DOHH2 (cell line): ENCODE results near the gene ZBBX.

Source experiments
- H3F3A ChIP-seq: fragments of 200-600 bp; sonication (generic), shearing (Covaris generic); 2 replicates; pipeline ENCODE4 v1.6.0; 2016; ENCODE audit warnings: antibody characterized with exemption, mild to moderate bottlenecking; ENCODE audit not compliant: control insufficient read depth, insufficient read depth
- H3K27ac ChIP-seq: fragments of 200-600 bp; sonication (generic); 2 replicates; pipeline ENCODE4 v1.5.1; 2014; ENCODE audit warnings: low read depth, mild to moderate bottlenecking, low read length, moderate library complexity
- H3K27me3 ChIP-seq: fragments of 200-600 bp; sonication (generic); 2 replicates; pipeline ENCODE4 v1.6.1; 2014; ENCODE audit warnings: mild to moderate bottlenecking, low read length, mixed read lengths; ENCODE audit not compliant: control insufficient read depth
- H3K36me3 ChIP-seq: fragments of 200-600 bp; sonication (generic); 2 replicates; pipeline ENCODE4 v1.6.1; 2014; ENCODE audit warnings: mild to moderate bottlenecking, low read length, moderate library complexity, mixed read lengths; ENCODE audit not compliant: control insufficient read depth
- H3K4me1 ChIP-seq: fragments of 200-600 bp; sonication (generic); 2 replicates; pipeline ENCODE4 v1.6.1; 2014; ENCODE audit warnings: mild to moderate bottlenecking, low read length, mixed read lengths; ENCODE audit not compliant: control insufficient read depth
- H3K4me2 ChIP-seq: fragments of 200-600 bp; sonication (generic); 2 replicates; pipeline ENCODE4 v1.6.0; 2014; ENCODE audit warnings: mild to moderate bottlenecking, low read length, moderate library complexity
- H3K4me3 ChIP-seq: fragments of 200-600 bp; sonication (generic); 2 replicates; pipeline ENCODE4 v1.5.1; 2014; ENCODE audit warnings: mild to moderate bottlenecking, low read length, mixed read lengths
- H3K79me2 ChIP-seq: fragments of 200-600 bp; sonication (generic); 2 replicates; pipeline ENCODE4 v1.6.1; 2014; ENCODE audit warnings: mild to moderate bottlenecking, low read length, mixed read lengths; ENCODE audit not compliant: control insufficient read depth
- H3K9me2 ChIP-seq: fragments of 200-600 bp; sonication (generic); replicated peaks from 2 replicates; pipeline ENCODE4 v1.6.1; 2014; ENCODE audit warnings: mild to moderate bottlenecking, low read length, mixed read lengths; ENCODE audit not compliant: control insufficient read depth
- H3K9me3 ChIP-seq: fragments of 200-600 bp; sonication (generic); 2 replicates; pipeline ENCODE4 v1.6.1; 2014; ENCODE audit warnings: antibody characterized with exemption, low read length, mixed read lengths; ENCODE audit not compliant: control insufficient read depth, insufficient read depth
- H4K20me1 ChIP-seq: fragments of 200-600 bp; sonication (generic); 2 replicates; pipeline ENCODE4 v1.6.0; 2014; ENCODE audit warnings: low read depth, mild to moderate bottlenecking, antibody characterized with exemption, low read length, moderate library complexity; ENCODE audit not compliant: control insufficient read depth, insufficient read depth
- CTCF ChIP-seq: fragments of 200-600 bp; sonication (generic); IDR thresholded peaks from one replicate; pipeline ENCODE4 v1.5.1; 2014; ENCODE audit warnings: antibody characterized with exemption, mild to moderate bottlenecking, low read depth, low read length; ENCODE audit not compliant: poor library complexity, severe bottlenecking
- EZH2phosphoT487 ChIP-seq: fragments of 200-600 bp; sonication (generic); IDR thresholded peaks from 2 replicates; pipeline ENCODE4 v1.6.1; 2017; ENCODE audit warnings: borderline replicate concordance, mild to moderate bottlenecking, antibody characterized with exemption, low read length, moderate library complexity, mixed read lengths

The ZBBX gene

GRCh38 chr3:167287308-167287707, 92.8 kb downstream of the ZBBX start:
- Histone ChIP-seq H3K27ac (no peak overlapping the region), H4K20me1 (no peaks in the 10 kb centered on the region), H3K36me3 (no peaks in the 10 kb centered on the region), H3K4me3 (no peak overlapping the region), H3K9me2 (no peaks in the 10 kb centered on the region), H3K79me2 (no peaks in the 10 kb centered on the region), H3K27me3 (no peaks in the 10 kb centered on the region), H3K4me1 (no peaks in the 10 kb centered on the region), H3F3A (no peaks in the 10 kb centered on the region), H3K9me3 (no peaks in the 10 kb centered on the region), H3K4me2 (no peak overlapping the region)
- no peak for TF ChIP-seq CTCF
- no peak for TF ChIP-seq EZH2phosphoT487

GRCh38 chr3:167274141-167274874, 105.8 kb downstream of the ZBBX start:
- no peak for TF ChIP-seq CTCF
- TF ChIP-seq EZH2phosphoT487, result no peak
- Histone ChIP-seq H3K36me3 (no peaks in the 10 kb centered on the region), H3K4me2 (no peak overlapping the region)

GRCh38 chr3:167253037-167253436, 127.1 kb downstream of the ZBBX start:
- Histone ChIP-seq H3K36me3 (no peaks in the 10 kb centered on the region), H3K9me3 (no peaks in the 10 kb centered on the region), H3K79me2 (no peaks in the 10 kb centered on the region), H3K4me2 (no peak overlapping the region), H4K20me1 (no peaks in the 10 kb centered on the region), H3K9me2 (no peaks in the 10 kb centered on the region), H3K4me1 (no peaks in the 10 kb centered on the region), H3K27me3 (no peaks in the 10 kb centered on the region), H3F3A (no peaks in the 10 kb centered on the region), H3K4me3 (no peak overlapping the region), H3K27ac (no peak overlapping the region)
- TF ChIP-seq CTCF, result no peak
- no peak for TF ChIP-seq EZH2phosphoT487

More at GRCh38 chr3:167274141-167274874, 105.8 kb downstream of the ZBBX start:
- Histone ChIP-seq H3K27me3 (no peaks in the 10 kb centered on the region), H3K27ac (no peak overlapping the region), H3K4me1 (no peaks in the 10 kb centered on the region), H3K4me3 (no peak overlapping the region), H3F3A (no peaks in the 10 kb centered on the region), H3K9me2 (no peaks in the 10 kb centered on the region), H4K20me1 (no peaks in the 10 kb centered on the region), H3K9me3 (no peaks in the 10 kb centered on the region), H3K79me2 (no peaks in the 10 kb centered on the region)
